ENCODE data around the gene PTPRE. TPM values are rescaled to one million over a fixed set of nuclear protein-coding genes. Genes with fewer than 3 reads are reported as not detected.
"Not testable (repeated sequence)": the region's sequence is repeated elsewhere in the genome, so short reads cannot be mapped to it uniquely, and the experiment has no call there.

The PTPRE gene
- total and polyA plus RNA-seq, 2 experiments from 2014 or later: 4.2 to 8.8 TPM

DNA sequence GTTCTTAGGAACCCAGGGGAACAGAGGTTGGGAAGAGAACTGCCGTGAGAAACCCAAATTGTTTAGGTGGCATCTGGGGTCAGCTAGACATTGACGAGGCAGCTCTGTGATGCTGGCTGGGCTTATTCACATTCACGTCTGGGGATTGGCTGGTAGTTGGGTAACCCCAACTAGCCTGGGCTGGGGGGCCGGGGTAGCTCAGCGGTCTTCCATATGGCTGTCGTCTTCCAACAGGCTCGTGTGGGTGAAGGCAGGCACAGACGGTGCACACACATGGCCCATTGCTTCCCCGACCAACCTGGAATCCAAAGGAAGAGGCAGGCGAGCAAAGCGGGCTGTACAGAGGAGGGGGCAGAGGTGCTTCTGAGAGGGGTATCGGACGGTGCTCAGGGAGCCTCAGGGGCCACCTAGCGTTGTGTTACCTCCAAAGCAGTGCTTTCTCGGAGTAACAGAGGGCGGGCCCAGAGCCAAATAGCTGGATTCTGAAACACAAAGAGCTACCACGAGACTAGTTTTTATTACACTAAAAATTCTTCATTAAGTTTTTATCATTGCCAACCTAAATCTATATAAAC, 184.8 kb downstream of the PTPRE start:
- Histone ChIP-seq H3K4me3 (no peak overlapping the region), H3K36me3 (no peaks in the 10 kb centered on the region), H3K9me3 (ENCODE audit: low read depth) (no peaks in the 10 kb centered on the region), H3K27ac (no peak overlapping the region), H3K4me1 (ENCODE audit: low read depth) (no peaks in the 10 kb centered on the region), H3K27me3 (no peaks in the 10 kb centered on the region)
- DNase-seq (ENCODE audit: low read depth in 1 of 2, low spot score in 1 of 2): no peak
- TF ChIP-seq, protein P1, sequence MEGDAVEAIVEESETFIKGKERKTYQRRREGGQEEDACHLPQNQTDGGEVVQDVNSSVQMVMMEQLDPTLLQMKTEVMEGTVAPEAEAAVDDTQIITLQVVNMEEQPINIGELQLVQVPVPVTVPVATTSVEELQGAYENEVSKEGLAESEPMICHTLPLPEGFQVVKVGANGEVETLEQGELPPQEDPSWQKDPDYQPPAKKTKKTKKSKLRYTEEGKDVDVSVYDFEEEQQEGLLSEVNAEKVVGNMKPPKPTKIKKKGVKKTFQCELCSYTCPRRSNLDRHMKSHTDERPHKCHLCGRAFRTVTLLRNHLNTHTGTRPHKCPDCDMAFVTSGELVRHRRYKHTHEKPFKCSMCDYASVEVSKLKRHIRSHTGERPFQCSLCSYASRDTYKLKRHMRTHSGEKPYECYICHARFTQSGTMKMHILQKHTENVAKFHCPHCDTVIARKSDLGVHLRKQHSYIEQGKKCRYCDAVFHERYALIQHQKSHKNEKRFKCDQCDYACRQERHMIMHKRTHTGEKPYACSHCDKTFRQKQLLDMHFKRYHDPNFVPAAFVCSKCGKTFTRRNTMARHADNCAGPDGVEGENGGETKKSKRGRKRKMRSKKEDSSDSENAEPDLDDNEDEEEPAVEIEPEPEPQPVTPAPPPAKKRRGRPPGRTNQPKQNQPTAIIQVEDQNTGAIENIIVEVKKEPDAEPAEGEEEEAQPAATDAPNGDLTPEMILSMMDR (IDR thresholded peaks at IDR 0.05; ENCODE audit: low read depth, low read length): no peak

DNA sequence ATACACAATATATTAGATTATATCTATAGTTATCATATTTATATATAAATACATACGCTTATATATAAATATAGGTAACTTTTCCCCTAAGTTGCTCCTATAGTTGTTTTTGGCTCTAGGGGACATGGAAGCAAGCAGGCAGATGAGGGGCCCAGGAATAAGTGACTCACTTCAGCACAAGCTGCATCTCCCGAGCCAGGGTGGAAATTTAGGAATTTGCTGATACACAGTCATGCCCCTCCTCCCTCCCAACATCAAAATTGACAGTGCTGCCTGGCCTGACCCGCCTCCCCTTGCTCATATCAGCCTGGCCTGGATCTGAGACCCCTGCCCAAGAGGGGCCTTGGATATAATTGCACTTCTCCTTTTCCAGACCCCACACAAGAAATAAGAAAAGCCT, 185.6 kb downstream of the PTPRE start:
- H3K4me1 ChIP-seq (ENCODE audit: low read depth): no peaks in the 10 kb centered on the region
- no peaks in the 10 kb centered on the region for H3K9me3 ChIP-seq (ENCODE audit: low read depth)
- H3K27ac ChIP-seq: no peak overlapping the region
- H3K4me3 ChIP-seq: no peak overlapping the region
- peak in 1 of 2 donors; percentile 29 for DNase-seq (ENCODE audit: low read depth in 1 of 2, low spot score in 1 of 2)
- H3K36me3 ChIP-seq: no peaks in the 10 kb centered on the region
- H3K27me3 ChIP-seq: no peaks in the 10 kb centered on the region
- TF ChIP-seq, protein P1 (IDR thresholded peaks at IDR 0.05; ENCODE audit: low read depth, low read length): no peak

DNA sequence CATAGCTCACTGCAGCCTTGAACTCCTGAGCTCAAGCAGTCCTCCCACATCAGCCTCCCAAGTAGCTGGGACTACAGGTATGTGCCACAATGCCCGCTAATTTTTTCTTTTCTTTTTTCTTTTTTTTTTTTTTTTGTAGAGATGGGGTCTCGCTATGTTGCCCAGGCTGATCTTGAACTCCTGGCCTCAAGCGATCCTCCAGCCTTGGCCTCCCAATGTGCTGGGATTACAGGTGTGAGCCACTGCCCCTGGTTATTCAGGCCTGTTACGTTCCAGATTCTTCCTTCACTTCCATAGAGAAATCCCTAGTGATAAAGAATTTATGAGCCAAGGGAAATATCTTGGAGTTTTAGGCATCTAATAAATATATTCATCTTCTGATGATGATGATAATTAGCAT, 187.7 kb downstream of the PTPRE start:
- H3K27ac ChIP-seq; DNase-seq (ENCODE audit: low read depth in 1 of 2, low spot score in 1 of 2); H3K9me3 ChIP-seq (ENCODE audit: low read depth); H3K27me3 ChIP-seq; H3K4me3 ChIP-seq; H3K4me1 ChIP-seq (ENCODE audit: low read depth); H3K36me3 ChIP-seq: not testable (repeated sequence)

DNA sequence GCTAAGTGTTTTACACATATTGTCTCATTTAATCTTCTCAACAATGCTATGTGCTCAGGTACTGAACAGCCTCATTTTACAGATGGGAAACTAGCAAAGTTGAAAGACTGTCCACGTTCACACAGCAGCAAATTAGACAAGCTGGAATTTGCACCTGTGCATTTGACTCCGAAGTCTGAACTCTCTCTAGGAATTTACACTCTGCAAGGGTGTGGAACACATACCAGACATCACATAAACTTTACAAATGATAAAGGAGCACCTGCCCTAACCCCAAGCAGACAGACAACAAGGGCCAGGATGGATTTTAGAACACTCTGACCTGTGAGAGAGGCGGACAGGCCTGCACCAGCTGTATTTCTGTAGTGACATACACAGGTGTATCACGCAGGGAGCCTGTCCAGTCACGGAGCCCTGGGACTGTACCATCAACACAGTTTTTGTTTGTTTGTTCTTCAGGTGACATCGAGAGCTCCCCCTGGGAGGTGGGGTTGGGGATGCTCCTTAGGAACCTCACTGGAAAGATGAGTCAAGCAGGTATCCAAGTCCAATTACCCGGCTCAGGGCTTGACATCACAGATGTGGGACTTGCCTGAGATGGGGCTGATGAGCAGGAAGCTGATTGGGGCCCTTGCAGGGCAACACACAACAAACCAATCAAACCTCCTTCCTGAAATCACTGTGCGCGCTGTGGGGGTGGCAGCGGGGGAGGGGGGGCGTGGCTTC, 188.3 kb downstream of the PTPRE start:
- no peak for DNase-seq (ENCODE audit: low read depth in 1 of 2, low spot score in 1 of 2)

DNA sequence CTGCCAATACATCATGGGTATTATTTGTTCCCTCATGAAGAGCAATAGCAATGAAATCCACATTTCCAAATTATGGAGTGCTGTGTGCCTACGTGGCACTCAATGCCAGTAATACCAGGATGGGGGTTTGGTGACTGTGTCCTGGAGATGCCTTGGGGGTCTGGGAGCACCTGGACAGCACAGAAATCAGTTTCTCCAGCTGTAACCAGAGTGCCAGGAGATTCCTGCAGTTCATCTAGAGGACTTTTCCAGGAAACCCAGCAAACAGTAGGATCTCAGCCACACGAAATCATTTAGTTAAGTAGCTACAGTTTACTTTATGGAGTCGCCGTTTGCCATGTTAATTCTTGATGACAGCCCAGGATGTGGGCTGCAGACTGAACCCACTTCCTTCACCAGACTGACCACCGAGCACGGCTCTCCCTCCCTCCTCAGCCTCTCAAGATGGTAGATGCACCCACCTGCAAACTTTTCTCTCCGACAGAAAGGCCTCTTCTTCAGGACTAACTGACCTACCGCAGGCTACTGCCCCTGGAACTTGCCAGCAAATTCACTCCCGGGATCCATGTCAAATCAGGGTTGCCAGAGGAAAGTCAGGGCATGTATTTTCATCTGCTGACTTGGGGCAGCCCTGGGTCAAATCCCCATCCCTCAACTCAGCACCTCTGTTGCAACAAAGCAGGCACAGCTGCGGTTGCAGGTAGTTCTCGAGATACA, 189.0 kb downstream of the PTPRE start:
- Histone ChIP-seq H3K4me3 (no peak overlapping the region), H3K4me1 (ENCODE audit: low read depth) (no peaks in the 10 kb centered on the region), H3K27ac (no peak overlapping the region), H3K27me3 (no peaks in the 10 kb centered on the region), H3K9me3 (ENCODE audit: low read depth) (no peaks in the 10 kb centered on the region), H3K36me3 (peaks cover 9% of the 10 kb centered on the region)
- DNase-seq (ENCODE audit: low read depth in 1 of 2, low spot score in 1 of 2): no peak
- TF ChIP-seq, protein P1 (IDR thresholded peaks at IDR 0.05; ENCODE audit: low read depth, low read length): no peak

More for the DNA sequence above, 188.3 kb downstream of the PTPRE start:
- TF ChIP-seq, protein P1 (IDR thresholded peaks at IDR 0.05; ENCODE audit: low read depth, low read length): no peak
- Histone ChIP-seq H3K27ac (no peak overlapping the region), H3K36me3 (peaks cover 9% of the 10 kb centered on the region), H3K27me3 (no peaks in the 10 kb centered on the region), H3K4me1 (ENCODE audit: low read depth) (no peaks in the 10 kb centered on the region), H3K9me3 (ENCODE audit: low read depth) (no peaks in the 10 kb centered on the region), H3K4me3 (no peak overlapping the region)

Data from cardiac muscle cell (in vitro differentiated cells and primary cell).